Measurements from ENCODE around the gene MYLK.

GRCh38 chr3:123728014-123728413 is 156.1 kb downstream of the MYLK start:
- TF ChIP-seq RAD21 (IDR thresholded peaks at IDR 0.05) (no peak), CTCF (IDR thresholded peaks at IDR 0.05; ENCODE audit: low read depth, low read length, missing input control) (no peak), TAF1 (conservative IDR thresholded peaks at IDR 0.05) (no peak), ZBTB33 (IDR thresholded peaks at IDR 0.05) (no peak), ATF3 (IDR thresholded peaks at IDR 0.05) (no peak), MAX (IDR thresholded peaks at IDR 0.05) (no peak)

Data from liver (tissue), 3 donors.